Esophagus squamous epithelium (tissue), 5 donors: ENCODE data around the gene ANO6. TPM values are rescaled to one million over a fixed set of nuclear protein-coding genes. Genes with fewer than 3 reads are reported as not detected.

ENCODE experiments used
- DNase-seq: peaks from one replicate; lab custom pipeline; 2025; lab: John Stamatoyannopoulos, UW
- H3K27ac ChIP-seq, 4 donors: fragments of 200-600 bp; sonication (generic); one replicate each; pipeline ENCODE4 v1.5.1; 2016 to 2019; ENCODE audit warnings: mild to moderate bottlenecking in 1 of 4
- H3K27me3 ChIP-seq, 4 donors: fragments of 200-600 bp; sonication (generic); 1 replicate in 3 of 4; 2 replicates in 1 of 4; pipeline versions ENCODE4 v1.5.1 to v1.6.0; 2017 to 2021; ENCODE audit warnings: antibody characterized with exemption in 1 of 4
- H3K36me3 ChIP-seq, 3 donors: fragments of 200-600 bp; sonication (generic); one replicate each; pipeline ENCODE4 v1.5.1; 2016 to 2019
- H3K4me1 ChIP-seq, 3 donors: fragments of 200-600 bp; sonication (generic); one replicate each; pipeline ENCODE4 v1.5.1; 2017 to 2019
- H3K4me3 ChIP-seq, 4 donors: fragments of 200-600 bp; sonication (generic); 1 replicate in 3 of 4; 2 replicates in 1 of 4; pipeline ENCODE4 v1.5.1; 2016 to 2019; ENCODE audit warnings: mild to moderate bottlenecking in 2 of 4, moderate library complexity in 1 of 4
- H3K9me3 ChIP-seq, 3 donors: fragments of 200-600 bp; sonication (generic); one replicate each; pipeline ENCODE4 v1.5.1; 2016 to 2019
- CTCF ChIP-seq, 6 experiments: fragments of 450-650 bp in 4 of 6; fragments of 200-600 bp in 2 of 6; sonication (generic) in 2 of 6; IDR thresholded peaks; one replicate each; pipeline ENCODE4 v1.5.1; 2016 to 2019; ENCODE audit warnings: antibody characterized with exemption in 6 of 6, mild to moderate bottlenecking in 4 of 6, moderate library complexity in 4 of 6
- POLR2A ChIP-seq, 4 donors: fragments of 450-650 bp; IDR thresholded peaks; one replicate each; pipeline ENCODE4 v1.6.1; 2017; ENCODE audit warnings: antibody characterized with exemption in 4 of 4, mild to moderate bottlenecking in 4 of 4, moderate library complexity in 3 of 4
- WGBS, 2 donors: methylation state at CpG; one replicate each; pipeline ENCODE4 v1.1.5; 2018; 5-methylcytosine and 5-hydroxymethylcytosine counted together
- intact Hi-C: fragments of 100-400 bp; cut with DNase I; formaldehyde crosslinking; loops from one replicate; pipeline ENCODE4 v1.15.0; 2022
- total RNA-seq, 4 donors: library from RNA; depleted of rRNA; stranded (reverse); fragments of >200 nt; gene quantifications; one replicate each; pipeline ENCODE4 v1.1.0, GENCODE V29; 2016
- donor health status: DM: yes; HTN: yes; CAD: no.

The ANO6 gene
- total RNA-seq, 4 donors from 2014 or later, result 13.0 to 40.8 (median 25.1) TPM

GRCh38 chr12:45432710-45433109 lies 216.8 kb downstream of the ANO6 start:
- peaks cover 0 to 39% (median 0%) of the 10 kb centered on the region in 3 donors for H3K36me3 ChIP-seq
- intact Hi-C loops, result no loop called here
- no peak overlapping the region for H3K27ac ChIP-seq
- H3K4me3 ChIP-seq, result no peak overlapping the region
- TF ChIP-seq CTCF (IDR thresholded peaks at IDR 0.05), result no peak
- no peak for TF ChIP-seq POLR2A (IDR thresholded peaks at IDR 0.05)
- WGBS, 2 donors, result 96 to 99% methylated on average over 5 of the region's 5 CpGs
- H3K27me3 ChIP-seq, result no peaks in the 10 kb centered on the region
- no peaks in the 10 kb centered on the region for H3K4me1 ChIP-seq
- no peak for DNase-seq
- H3K9me3 ChIP-seq, result no peaks in the 10 kb centered on the region

DNA sequence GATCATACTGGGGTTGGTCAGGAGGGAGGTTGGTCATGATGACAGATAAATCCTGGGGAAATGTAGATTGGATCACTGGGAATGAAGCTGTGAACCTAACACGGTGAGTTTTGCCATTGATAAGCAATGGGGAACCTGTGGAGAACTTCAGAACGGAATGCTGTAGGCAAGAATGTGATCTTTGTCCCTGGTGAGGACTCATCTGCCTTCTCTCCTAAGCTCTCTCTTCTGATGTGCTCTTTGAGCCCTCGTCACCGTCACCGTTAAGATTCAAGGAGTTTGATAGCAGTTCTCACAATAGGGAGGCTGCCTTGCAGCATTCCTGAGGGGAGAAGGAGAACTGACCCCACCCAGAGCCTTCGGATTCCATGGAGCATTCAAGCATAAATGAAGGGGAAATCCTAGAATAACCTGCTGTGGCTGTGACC lies 217.6 kb downstream of the ANO6 start:
- Histone ChIP-seq H3K9me3 (no peaks in the 10 kb centered on the region), H3K4me1 (no peaks in the 10 kb centered on the region), H3K27me3 (no peaks in the 10 kb centered on the region), H3K36me3 (peaks cover 0 to 32% (median 0%) of the 10 kb centered on the region in 3 donors), H3K27ac (no peak overlapping the region), H3K4me3 (no peak overlapping the region)
- 67 to 72% methylated on average over 6 of the region's 6 CpGs for WGBS, 2 donors
- intact Hi-C loops, result no loop called here
- TF ChIP-seq POLR2A (IDR thresholded peaks at IDR 0.05), result no peak
- no peak for TF ChIP-seq CTCF (IDR thresholded peaks at IDR 0.05)
- DNase-seq, result no peak

DNA sequence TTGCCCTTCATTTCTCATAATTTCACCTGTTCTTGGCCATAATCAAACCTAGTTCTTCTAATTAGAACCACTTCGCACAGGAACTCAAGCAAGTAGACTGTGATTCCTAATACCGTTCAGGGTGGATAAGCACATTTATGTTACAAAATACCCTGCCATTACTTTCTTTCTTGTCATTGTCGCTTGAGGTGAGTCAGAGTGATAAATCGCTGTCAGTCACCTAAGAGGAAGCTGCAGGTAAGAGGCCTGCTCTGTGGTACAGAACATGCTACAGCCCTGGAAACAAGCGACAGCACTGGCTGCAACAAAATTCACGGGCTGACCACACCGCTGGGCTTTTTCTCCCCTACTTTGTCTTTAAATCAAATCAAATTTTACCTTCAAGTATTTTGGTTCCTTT lies 218.2 kb downstream of the ANO6 start:
- TF ChIP-seq POLR2A (IDR thresholded peaks at IDR 0.05) (no peak), CTCF (IDR thresholded peaks at IDR 0.05) (no peak)
- Histone ChIP-seq H3K27me3 (no peaks in the 10 kb centered on the region), H3K4me3 (no peak overlapping the region), H3K9me3 (no peaks in the 10 kb centered on the region), H3K4me1 (no peaks in the 10 kb centered on the region), H3K27ac (no peak overlapping the region), H3K36me3 (peaks cover 0 to 25% (median 0%) of the 10 kb centered on the region in 3 donors)
- 74 to 90% methylated on average over 7 of the region's 7 CpGs for WGBS, 2 donors
- intact Hi-C loops, result no loop called here
- DNase-seq, result no peak

DNA sequence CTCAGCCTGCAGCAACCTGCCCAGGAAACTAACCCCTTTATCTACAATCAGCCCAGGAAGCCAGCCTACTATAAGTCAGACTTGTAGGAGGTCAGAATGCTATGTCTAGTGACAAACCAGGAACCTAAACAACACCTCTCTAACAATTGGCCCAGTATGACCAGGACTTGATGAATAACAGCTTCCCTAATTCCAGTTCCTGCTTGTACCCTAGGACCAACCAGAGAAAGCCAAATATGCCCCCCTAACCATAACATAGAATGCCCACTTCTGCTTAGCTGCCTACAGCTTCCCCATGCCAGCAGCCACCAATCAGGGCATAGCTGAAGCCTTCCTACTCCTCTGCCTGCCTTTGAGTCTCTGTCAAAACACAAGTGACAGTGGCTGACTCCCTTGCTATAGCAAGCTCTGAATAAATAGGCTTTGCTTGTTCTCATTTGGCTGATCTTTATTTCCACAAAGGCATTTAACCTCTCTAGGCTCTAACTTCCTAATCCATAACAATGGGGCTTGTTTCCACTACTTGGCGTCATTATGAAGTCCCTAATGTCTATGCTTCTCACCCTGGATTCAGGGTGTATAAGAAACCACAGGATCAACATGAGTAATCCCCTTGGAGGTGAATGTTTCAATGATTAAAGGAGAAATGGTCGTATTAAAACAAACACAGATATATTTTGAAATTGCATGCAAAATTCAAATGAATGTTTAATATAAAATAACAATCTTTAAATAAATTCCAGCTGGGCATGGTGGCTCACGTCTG lies 220.2 kb downstream of the ANO6 start:
- H3K4me1 ChIP-seq, result no peaks in the 10 kb centered on the region
- no peak overlapping the region for H3K27ac ChIP-seq
- intact Hi-C loops, result no loop called here
- H3K36me3 ChIP-seq, result peaks cover 0 to 6% (median 0%) of the 10 kb centered on the region in 3 donors
- no peaks in the 10 kb centered on the region for H3K27me3 ChIP-seq
- TF ChIP-seq CTCF (IDR thresholded peaks at IDR 0.05) (no peak), POLR2A (IDR thresholded peaks at IDR 0.05) (no peak)
- WGBS, 2 donors, result 68 to 74% methylated on average over 3 of the region's 3 CpGs
- H3K9me3 ChIP-seq, result peaks cover 0 to under 1% (median 0%) of the 10 kb centered on the region in 3 donors
- no peak for DNase-seq
- H3K4me3 ChIP-seq, result no peak overlapping the region

GRCh38 chr12:45439039-45439438 lies 223.1 kb downstream of the ANO6 start:
- Histone ChIP-seq H3K27me3 (no peaks in the 10 kb centered on the region), H3K27ac (no peak overlapping the region), H3K36me3 (no peaks in the 10 kb centered on the region), H3K4me1 (no peaks in the 10 kb centered on the region), H3K9me3 (peaks cover 0 to 14% (median 2%) of the 10 kb centered on the region in 3 donors), H3K4me3 (no peak overlapping the region)
- 91 to 92% methylated on average over 4 of the region's 4 CpGs for WGBS, 2 donors
- DNase-seq, result no peak
- TF ChIP-seq POLR2A (IDR thresholded peaks at IDR 0.05) (no peak), CTCF (IDR thresholded peaks at IDR 0.05) (no peak)
- intact Hi-C loops, result no loop called here
